ENCODE data around the gene WRAP73.

Gene WRAP73

GRCh38 chr1:3688356-3689137, 38.6 kb upstream of the WRAP73 start:
- no peak for TF ChIP-seq CTCF (conservative IDR thresholded peaks at IDR 0.05; ENCODE audit: low read depth, low read length)
- no peak for DNase-seq (ENCODE audit: low read depth)
- no peak overlapping the region for H3K4me3 ChIP-seq (ENCODE audit: low read length)

- no peak for TF ChIP-seq CTCF (conservative IDR thresholded peaks at IDR 0.05; ENCODE audit: low read depth, low read length)
- no peak for DNase-seq (ENCODE audit: low read depth)
- H3K4me3 ChIP-seq (ENCODE audit: low read length) = no peak overlapping the region
Observed at GRCh38 chr1:3687504-3687903, 37.6 kb upstream of the WRAP73 start.

GRCh38 chr1:3685906-3686305, 36.0 kb upstream of the WRAP73 start:
- no peak overlapping the region for H3K4me3 ChIP-seq (ENCODE audit: low read length)
- no peak for TF ChIP-seq CTCF (conservative IDR thresholded peaks at IDR 0.05; ENCODE audit: low read depth, low read length)
- DNase-seq (ENCODE audit: low read depth) = no peak

GRCh38 chr1:3685222-3685621, 35.3 kb upstream of the WRAP73 start:
- TF ChIP-seq CTCF (conservative IDR thresholded peaks at IDR 0.05; ENCODE audit: low read depth, low read length) = no peak
- no peak for DNase-seq (ENCODE audit: low read depth)
- H3K4me3 ChIP-seq (ENCODE audit: low read length) = no peak overlapping the region

- no peak overlapping the region for H3K4me3 ChIP-seq (ENCODE audit: low read length)
- DNase-seq (ENCODE audit: low read depth) = no peak
- TF ChIP-seq CTCF (conservative IDR thresholded peaks at IDR 0.05; ENCODE audit: low read depth, low read length) = no peak
Observed at GRCh38 chr1:3683992-3684391, 34.1 kb upstream of the WRAP73 start.

GRCh38 chr1:3683197-3683596, 33.3 kb upstream of the WRAP73 start:
- no peak for TF ChIP-seq CTCF (conservative IDR thresholded peaks at IDR 0.05; ENCODE audit: low read depth, low read length)
- no peak overlapping the region for H3K4me3 ChIP-seq (ENCODE audit: low read length)
- no peak for DNase-seq (ENCODE audit: low read depth)

All from retinal pigment epithelial cell (primary cell).